Measurements from ENCODE around the gene TGIF2.

Gene TGIF2

GRCh38 chr20:36538026-36538722, 35.2 kb upstream of the TGIF2 start:
- H4K20me1 ChIP-seq (ENCODE audit: insufficient read depth, low read length), result no peaks in the 10 kb centered on the region
- H3K4me2 ChIP-seq (ENCODE audit: low read length), result no peak overlapping the region
- H3K9me3 ChIP-seq (ENCODE audit: insufficient read depth, low read length), result no peaks in the 10 kb centered on the region
- H3K4me1 ChIP-seq (ENCODE audit: low read length), result peaks cover 16% of the 10 kb centered on the region
- TF ChIP-seq, protein P1, sequence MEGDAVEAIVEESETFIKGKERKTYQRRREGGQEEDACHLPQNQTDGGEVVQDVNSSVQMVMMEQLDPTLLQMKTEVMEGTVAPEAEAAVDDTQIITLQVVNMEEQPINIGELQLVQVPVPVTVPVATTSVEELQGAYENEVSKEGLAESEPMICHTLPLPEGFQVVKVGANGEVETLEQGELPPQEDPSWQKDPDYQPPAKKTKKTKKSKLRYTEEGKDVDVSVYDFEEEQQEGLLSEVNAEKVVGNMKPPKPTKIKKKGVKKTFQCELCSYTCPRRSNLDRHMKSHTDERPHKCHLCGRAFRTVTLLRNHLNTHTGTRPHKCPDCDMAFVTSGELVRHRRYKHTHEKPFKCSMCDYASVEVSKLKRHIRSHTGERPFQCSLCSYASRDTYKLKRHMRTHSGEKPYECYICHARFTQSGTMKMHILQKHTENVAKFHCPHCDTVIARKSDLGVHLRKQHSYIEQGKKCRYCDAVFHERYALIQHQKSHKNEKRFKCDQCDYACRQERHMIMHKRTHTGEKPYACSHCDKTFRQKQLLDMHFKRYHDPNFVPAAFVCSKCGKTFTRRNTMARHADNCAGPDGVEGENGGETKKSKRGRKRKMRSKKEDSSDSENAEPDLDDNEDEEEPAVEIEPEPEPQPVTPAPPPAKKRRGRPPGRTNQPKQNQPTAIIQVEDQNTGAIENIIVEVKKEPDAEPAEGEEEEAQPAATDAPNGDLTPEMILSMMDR (IDR thresholded peaks at IDR 0.05; ENCODE audit: low read depth, low read length), result no peak
- no peaks in the 10 kb centered on the region for H3K27me3 ChIP-seq (ENCODE audit: low read depth, low read length)
- no peaks in the 10 kb centered on the region for H3K36me3 ChIP-seq (replicated peaks; ENCODE audit: low read depth, low read length)
- no peak overlapping the region for H3K27ac ChIP-seq (ENCODE audit: low read length)
- H3K79me2 ChIP-seq (ENCODE audit: low read length), result peaks cover 3% of the 10 kb centered on the region; the same call in 1 of the 2 replicates
- no peak overlapping the region for H2AFZ ChIP-seq (ENCODE audit: low read depth, low read length)
- H3K9ac ChIP-seq (ENCODE audit: low read length), result no peak overlapping the region
- no peak overlapping the region for H3K4me3 ChIP-seq (ENCODE audit: low read length)

- no peak overlapping the region for H3K27ac ChIP-seq (ENCODE audit: low read length)
- H3K79me2 ChIP-seq (ENCODE audit: low read length), result peaks cover 3% of the 10 kb centered on the region; the same call in 1 of the 2 replicates
- H3K4me2 ChIP-seq (ENCODE audit: low read length), result peak overlapping the region; percentile 91
- peak overlapping the region; percentile 83 for H3K9ac ChIP-seq (ENCODE audit: low read length)
- no peaks in the 10 kb centered on the region for H4K20me1 ChIP-seq (ENCODE audit: insufficient read depth, low read length)
- H3K9me3 ChIP-seq (ENCODE audit: insufficient read depth, low read length), result no peaks in the 10 kb centered on the region
- H3K4me3 ChIP-seq (ENCODE audit: low read length), result peak overlapping the region; percentile 86
- TF ChIP-seq, protein P1 (IDR thresholded peaks at IDR 0.05; ENCODE audit: low read depth, low read length), result no peak
- TF ChIP-seq EZH2phosphoT487 (IDR thresholded peaks at IDR 0.05; ENCODE audit: low read depth), result no peak
- no peaks in the 10 kb centered on the region for H3K36me3 ChIP-seq (replicated peaks; ENCODE audit: low read depth, low read length)
- no peaks in the 10 kb centered on the region for H3K27me3 ChIP-seq (ENCODE audit: low read depth, low read length)
- peak overlapping the region; percentile 68; the same call in 1 of the 2 replicates for H2AFZ ChIP-seq (ENCODE audit: low read depth, low read length)
- peaks cover 16% of the 10 kb centered on the region for H3K4me1 ChIP-seq (ENCODE audit: low read length)
These were observed 32.7 kb upstream of the TGIF2 start for GRCh38 chr20:36540551-36541211.

- Histone ChIP-seq H3K4me2 (ENCODE audit: low read length) (peak within 1 kb of the TSS; percentile 91), H4K20me1 (ENCODE audit: insufficient read depth, low read length) (no peaks in the 10 kb centered on the region), H2AFZ (ENCODE audit: low read depth, low read length) (peak within 1 kb of the TSS; percentile 68), H3K4me3 (ENCODE audit: low read length) (peak within 1 kb of the TSS; percentile 86), H3K4me1 (ENCODE audit: low read length) (peaks cover 17% of the 10 kb centered on the region), H3K9ac (ENCODE audit: low read length) (peak within 1 kb of the TSS; percentile 83), H3K27me3 (ENCODE audit: low read depth, low read length) (no peaks in the 10 kb centered on the region), H3K9me3 (ENCODE audit: insufficient read depth, low read length) (no peaks in the 10 kb centered on the region), H3K79me2 (ENCODE audit: low read length) (peaks cover 3% of the 10 kb centered on the region; the same call in 1 of the 2 replicates), H3K27ac (ENCODE audit: low read length) (no peak within 1 kb of the TSS), H3K36me3 (replicated peaks; ENCODE audit: low read depth, low read length) (no peaks in the 10 kb centered on the region)
- TF ChIP-seq, protein P1 (IDR thresholded peaks at IDR 0.05; ENCODE audit: low read depth, low read length), result no peak; the same call in 1 of the 2 replicates
- TF ChIP-seq EZH2phosphoT487 (IDR thresholded peaks at IDR 0.05; ENCODE audit: low read depth), result no peak
These were observed 32.1 kb upstream of the TGIF2 start, which contains the start of gene MYL9 for GRCh38 chr20:36541227-36541767. TSS of gene MYL9 (plus strand) at chr20:36541519. CDS start at chr20:36544885, 3,366 bp downstream.
